Activated T-helper 1 cell treated with anti-CD3 and anti-CD28 coated beads, Interleukin-12 subunit alpha, Interleukin-12 subunit beta, Interleukin-2, Interleukin-4 antibody, amounts not matched to agents 30 ng/mL and 10 ng/mL and 1 ng/mL, durations not matched to agents 14 hours and 24 hours and 36 hours (primary cell): ENCODE data around the gene PRKD3. TPM values are rescaled to one million over a fixed set of nuclear protein-coding genes. Genes with fewer than 3 reads are reported as not detected.

Source experiments
- DNase-seq: peaks from one replicate; pipeline ENCODE4 v3.0.0; 2021; ENCODE audit warnings: low spot score
- H3K27ac Mint-ChIP-seq: one replicate; pipeline ENCODE4 v1.8.0; 2021; ENCODE audit warnings: mild to moderate bottlenecking, mixed read lengths
- H3K27me3 Mint-ChIP-seq: one replicate; pipeline ENCODE4 v1.8.0; 2022; ENCODE audit warnings: mild to moderate bottlenecking, moderate library complexity, mixed read lengths; ENCODE audit not compliant: insufficient read depth
- H3K36me3 Mint-ChIP-seq: one replicate; pipeline ENCODE4 v1.8.0; 2021; ENCODE audit warnings: low read depth, mixed read lengths
- H3K4me1 Mint-ChIP-seq: one replicate; pipeline ENCODE4 v1.8.0; 2021; ENCODE audit warnings: low read depth, mixed read lengths
- H3K4me3 Mint-ChIP-seq: one replicate; pipeline ENCODE4 v1.8.0; 2021; ENCODE audit warnings: mild to moderate bottlenecking, moderate library complexity, mixed read lengths
- H3K9me3 Mint-ChIP-seq: one replicate; pipeline ENCODE4 v1.8.0; 2021; ENCODE audit warnings: mixed read lengths
- intact Hi-C: fragments of 100-400 bp; cut with micrococcal nuclease; formaldehyde crosslinking; loops from one replicate; pipeline ENCODE4 v1.15.1; 2024
- total RNA-seq: library from RNA; stranded (reverse); gene quantifications from 2 replicates; pipeline ENCODE4 v1.2.3, GENCODE V29; 2022

Gene PRKD3
- 23.9 and 24.3 TPM in 2 replicates for total RNA-seq

GRCh38 chr2:37324786-37325624, at the start of gene PRKD3:
TSS of gene PRKD3 (minus strand) at chr2:37324833. CDS start at chr2:37316524, 8,309 bp downstream.
- Mint-ChIP-seq H3K36me3 (peaks cover 7% of the 10 kb centered on the region), H3K27ac (peak within 1 kb of the TSS; percentile 96), H3K4me1 (peaks cover 37% of the 10 kb centered on the region), H3K4me3 (peak within 1 kb of the TSS; percentile 97), H3K9me3 (no peaks in the 10 kb centered on the region), H3K27me3 (peaks cover 39% of the 10 kb centered on the region)
- intact Hi-C loops = loop anchor here (1.0 to 10.0 kb wide), 7 partner anchors 8 to 548 kb away; partner anchors contain the start of genes QPCT and STRN
- peak; percentile 54 for DNase-seq

GRCh38 chr2:37372000-37372399, 47.4 kb upstream of the PRKD3 start:
- DNase-seq = no peak
- H3K36me3 Mint-ChIP-seq = no peaks in the 10 kb centered on the region
- H3K27ac Mint-ChIP-seq = no peak overlapping the region
- H3K4me1 Mint-ChIP-seq = peaks cover 31% of the 10 kb centered on the region
- intact Hi-C loops = no loop called here
- H3K27me3 Mint-ChIP-seq = peaks cover 50% of the 10 kb centered on the region
- H3K4me3 Mint-ChIP-seq = no peak overlapping the region
- no peaks in the 10 kb centered on the region for H3K9me3 Mint-ChIP-seq

DNA sequence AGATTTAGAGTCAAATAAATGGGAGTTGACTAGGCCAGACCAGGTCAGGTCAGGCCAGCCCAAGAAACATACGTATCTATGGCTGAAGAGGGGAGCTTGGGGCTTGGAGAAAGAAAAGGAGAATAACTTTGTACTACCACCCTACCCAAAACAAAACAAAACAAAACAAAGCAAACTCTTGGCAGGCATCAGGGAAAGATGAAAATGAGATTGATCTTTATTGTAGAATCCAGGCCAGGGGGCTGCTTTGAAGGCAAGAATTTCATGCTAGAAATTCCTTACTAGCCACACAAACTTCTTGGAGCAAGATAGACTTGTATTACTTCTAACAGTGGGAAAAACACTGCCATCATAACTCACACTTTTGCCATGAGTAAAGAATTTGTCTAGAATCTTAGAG, 46.0 kb upstream of the PRKD3 start:
- peaks cover 50% of the 10 kb centered on the region for H3K27me3 Mint-ChIP-seq
- no peaks in the 10 kb centered on the region for H3K9me3 Mint-ChIP-seq
- no peak overlapping the region for H3K4me3 Mint-ChIP-seq
- H3K27ac Mint-ChIP-seq = no peak overlapping the region
- H3K4me1 Mint-ChIP-seq = peaks cover 18% of the 10 kb centered on the region
- intact Hi-C loops = no loop called here
- no peak for DNase-seq
- no peaks in the 10 kb centered on the region for H3K36me3 Mint-ChIP-seq

DNA sequence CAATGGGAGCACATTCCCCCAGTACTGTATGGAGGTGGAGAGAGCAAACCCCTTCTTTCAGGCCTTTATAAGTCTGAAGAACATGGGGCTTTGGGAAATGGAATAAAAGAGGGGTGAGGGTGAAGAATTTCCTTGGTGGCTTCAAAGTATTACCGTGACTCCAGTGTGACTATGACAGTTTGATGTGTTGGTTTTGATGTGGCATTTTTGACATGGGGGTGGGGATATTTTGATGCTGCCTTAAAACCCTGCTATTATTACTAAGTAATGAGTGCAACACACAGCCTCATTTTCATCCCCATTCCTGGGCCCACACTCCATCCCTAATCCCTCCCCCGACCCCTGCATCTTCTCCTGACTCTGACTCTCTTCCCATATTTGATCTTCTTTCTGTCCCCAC, 43.4 kb upstream of the PRKD3 start:
- Mint-ChIP-seq H3K27me3 (peaks cover 33% of the 10 kb centered on the region), H3K27ac (peak overlapping the region; percentile 0), H3K4me3 (peak overlapping the region; percentile 21), H3K9me3 (no peaks in the 10 kb centered on the region), H3K4me1 (peaks cover 10% of the 10 kb centered on the region), H3K36me3 (no peaks in the 10 kb centered on the region)
- intact Hi-C loops = loop anchor here (1.0 to 5.0 kb wide), 7 partner anchors 8 to 1094 kb away; partner anchors contain the start of genes CEBPZ and NDUFAF7
- no peak for DNase-seq

- Mint-ChIP-seq H3K27ac (peak overlapping the region; percentile 49), H3K27me3 (peaks cover 34% of the 10 kb centered on the region), H3K9me3 (no peaks in the 10 kb centered on the region), H3K4me3 (peak overlapping the region; percentile 32), H3K36me3 (no peaks in the 10 kb centered on the region), H3K4me1 (peaks cover 8% of the 10 kb centered on the region)
- intact Hi-C loops = loop anchor here (1.0 to 5.0 kb wide), 7 partner anchors 9 to 1095 kb away; partner anchors contain the start of genes CEBPZ and NDUFAF7
- DNase-seq = no peak
These were observed 42.7 kb upstream of the PRKD3 start for GRCh38 chr2:37367310-37367709.

- peaks cover 30% of the 10 kb centered on the region for H3K27me3 Mint-ChIP-seq
- no peaks in the 10 kb centered on the region for H3K36me3 Mint-ChIP-seq
- intact Hi-C loops = loop anchor here (1.0 to 5.0 kb wide), 8 partner anchors 10 to 1096 kb away; partner anchors contain the start of genes CEBPZ and NDUFAF7
- H3K27ac Mint-ChIP-seq = peak overlapping the region; percentile 49
- peaks cover 3% of the 10 kb centered on the region for H3K4me1 Mint-ChIP-seq
- DNase-seq = no peak
- H3K4me3 Mint-ChIP-seq = peak overlapping the region; percentile 32
- H3K9me3 Mint-ChIP-seq = no peaks in the 10 kb centered on the region
These were observed 42.1 kb upstream of the PRKD3 start for GRCh38 chr2:37366773-37367172.

- DNase-seq = no peak
- H3K9me3 Mint-ChIP-seq = no peaks in the 10 kb centered on the region
These were observed 41.0 kb upstream of the PRKD3 start for GRCh38 chr2:37365669-37366068.

GRCh38 chr2:37364351-37364750, 39.7 kb upstream of the PRKD3 start:
- intact Hi-C loops = loop anchor here (2.0 kb wide), 1 partner anchor 22 kb away; no protein-coding TSS in a partner anchor
- no peaks in the 10 kb centered on the region for H3K36me3 Mint-ChIP-seq
- no peak for DNase-seq

More at GRCh38 chr2:37365669-37366068, 41.0 kb upstream of the PRKD3 start:
- no peak overlapping the region for H3K27ac Mint-ChIP-seq
- no peak overlapping the region for H3K4me3 Mint-ChIP-seq
- intact Hi-C loops = loop anchor here (1.0 to 5.0 kb wide), 7 partner anchors 23 to 507 kb away; partner anchors contain the start of genes CEBPZ and NDUFAF7
- peaks cover 31% of the 10 kb centered on the region for H3K27me3 Mint-ChIP-seq
- no peaks in the 10 kb centered on the region for H3K36me3 Mint-ChIP-seq
- no peaks in the 10 kb centered on the region for H3K4me1 Mint-ChIP-seq

GRCh38 chr2:37361994-37362698, 37.5 kb upstream of the PRKD3 start:
- Mint-ChIP-seq H3K27me3 (peaks cover 48% of the 10 kb centered on the region), H3K4me1 (no peaks in the 10 kb centered on the region), H3K4me3 (no peak overlapping the region), H3K36me3 (no peaks in the 10 kb centered on the region), H3K9me3 (no peaks in the 10 kb centered on the region), H3K27ac (no peak overlapping the region)
- intact Hi-C loops = loop anchor here (2.0 kb wide), 1 partner anchor 15 kb away; no protein-coding TSS in a partner anchor
- DNase-seq = no peak

More at GRCh38 chr2:37364351-37364750, 39.7 kb upstream of the PRKD3 start:
- Mint-ChIP-seq H3K4me3 (no peak overlapping the region), H3K27me3 (peaks cover 38% of the 10 kb centered on the region), H3K9me3 (no peaks in the 10 kb centered on the region), H3K4me1 (no peaks in the 10 kb centered on the region), H3K27ac (no peak overlapping the region)

- Mint-ChIP-seq H3K36me3 (no peaks in the 10 kb centered on the region), H3K27ac (no peak overlapping the region), H3K4me1 (no peaks in the 10 kb centered on the region), H3K4me3 (no peak overlapping the region), H3K9me3 (no peaks in the 10 kb centered on the region), H3K27me3 (peaks cover 54% of the 10 kb centered on the region)
- no peak for DNase-seq
- intact Hi-C loops = no loop called here
These were observed 36.7 kb upstream of the PRKD3 start for GRCh38 chr2:37361216-37361815.

DNA sequence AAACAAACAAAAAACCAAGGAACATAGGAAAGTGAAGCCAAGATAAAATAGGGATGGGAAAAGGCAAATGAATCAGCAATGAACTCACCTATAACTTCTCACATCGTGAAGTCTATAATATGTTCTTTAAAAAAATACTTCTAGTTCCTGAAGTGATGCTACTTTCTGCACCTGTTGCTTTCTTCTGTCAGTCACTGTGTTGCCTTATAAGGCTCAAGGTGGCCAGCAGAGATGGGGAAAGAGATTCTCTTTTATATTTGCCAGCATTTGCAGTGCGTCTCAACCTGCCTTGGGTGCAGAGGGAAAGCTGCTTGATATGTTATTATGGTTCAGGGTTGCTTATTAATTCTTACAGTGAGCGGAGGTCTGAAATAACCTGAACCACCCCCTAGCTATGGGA, 33.8 kb upstream of the PRKD3 start:
- intact Hi-C loops = no loop called here
- DNase-seq = no peak
- Mint-ChIP-seq H3K9me3 (no peaks in the 10 kb centered on the region), H3K27ac (no peak overlapping the region), H3K27me3 (peaks cover 75% of the 10 kb centered on the region), H3K4me3 (no peak overlapping the region), H3K4me1 (no peaks in the 10 kb centered on the region), H3K36me3 (no peaks in the 10 kb centered on the region)

- no peaks in the 10 kb centered on the region for H3K9me3 Mint-ChIP-seq
- no peak overlapping the region for H3K27ac Mint-ChIP-seq
- H3K4me3 Mint-ChIP-seq = no peak overlapping the region
- intact Hi-C loops = no loop called here
- peaks cover 77% of the 10 kb centered on the region for H3K27me3 Mint-ChIP-seq
- no peak for DNase-seq
- H3K36me3 Mint-ChIP-seq = no peaks in the 10 kb centered on the region
- H3K4me1 Mint-ChIP-seq = no peaks in the 10 kb centered on the region
These were observed 32.9 kb upstream of the PRKD3 start for GRCh38 chr2:37357530-37357929.
